WTC11 (cell line): ENCODE results near the gene TNFRSF1B. TPM values are rescaled to one million over a fixed set of nuclear protein-coding genes. Genes with fewer than 3 reads are reported as not detected.

Experiments used
- ATAC-seq: fragments of 200-7000 bp; cut with Tn5 transposase; 2 replicates; pipeline ENCODE4 v1.10.0; 2021; ENCODE audit warnings: mild to moderate bottlenecking, moderate library complexity
- CTCF ChIA-PET: fragments of 300-600 bp; sonication (Branson Sonifier 250); formaldehyde crosslinking; loops from one replicate; lab custom pipeline; 2021; ENCODE audit warnings: antibody characterized with exemption; lab: Charles Lee
- POLR2A ChIA-PET: fragments of 350-600 bp; sonication (Branson Sonifier 250); formaldehyde crosslinking; loops from one replicate; lab custom pipeline; 2021; ENCODE audit warnings: antibody characterized with exemption; lab: Charles Lee
- DNase-seq: peaks from one replicate; pipeline ENCODE4 v3.0.0; 2021; ENCODE audit warnings: low spot score
- H3K27ac Mint-ChIP-seq: 2 replicates; pipeline ENCODE4 v1.8.0; 2021; ENCODE audit warnings: mixed read lengths
- H3K27me3 Mint-ChIP-seq: 2 replicates; pipeline ENCODE4 v1.8.0; 2021; ENCODE audit warnings: low read depth, mild to moderate bottlenecking, moderate library complexity, mixed read lengths
- H3K36me3 Mint-ChIP-seq: 2 replicates; pipeline ENCODE4 v1.8.0; 2021; ENCODE audit warnings: mixed read lengths
- H3K4me1 Mint-ChIP-seq: 2 replicates; pipeline ENCODE4 v1.8.0; 2022; ENCODE audit warnings: mixed read lengths
- H3K4me3 Mint-ChIP-seq: 2 replicates; pipeline ENCODE4 v1.8.0; 2021; ENCODE audit warnings: mild to moderate bottlenecking, moderate library complexity, mixed read lengths
- H3K9me3 Mint-ChIP-seq: 2 replicates; pipeline ENCODE4 v1.8.0; 2021; ENCODE audit warnings: mixed read lengths
- ATF3 ChIP-seq: sonication (generic); formaldehyde crosslinking; conservative IDR thresholded peaks from 2 replicates; pipeline ENCODE4 v1.8.1; 2022; ENCODE audit warnings: mild to moderate bottlenecking, missing genetic modification reagents
- ATF6 ChIP-seq: sonication (generic); formaldehyde crosslinking; IDR thresholded peaks from 2 replicates; pipeline ENCODE4 v1.8.1; 2023; ENCODE audit warnings: mild to moderate bottlenecking, missing genetic modification reagents
- E2F5 ChIP-seq: sonication (generic); formaldehyde crosslinking; IDR thresholded peaks from 2 replicates; pipeline ENCODE4 v1.8.1; 2022; ENCODE audit warnings: mild to moderate bottlenecking, moderate library complexity, missing genetic modification reagents
- ELF4 ChIP-seq: sonication (generic); formaldehyde crosslinking; IDR thresholded peaks from 2 replicates; pipeline ENCODE4 v1.8.1; 2022; ENCODE audit warnings: low read depth, mild to moderate bottlenecking, moderate library complexity, missing genetic modification reagents
- ESRRA ChIP-seq: sonication (generic); formaldehyde crosslinking; IDR thresholded peaks from 2 replicates; pipeline ENCODE4 v1.8.1; 2022; ENCODE audit warnings: mild to moderate bottlenecking, missing genetic modification reagents, borderline replicate concordance
- FOXK1 ChIP-seq: sonication (generic); formaldehyde crosslinking; IDR thresholded peaks from 2 replicates; pipeline ENCODE4 v1.8.0; 2022; ENCODE audit warnings: mild to moderate bottlenecking, moderate library complexity, missing genetic modification reagents
- KAT7 ChIP-seq: sonication (generic); formaldehyde crosslinking; IDR thresholded peaks from 2 replicates; pipeline ENCODE4 v1.8.1; 2023; ENCODE audit warnings: missing genetic modification reagents, mild to moderate bottlenecking, borderline replicate concordance
- NR2C2 ChIP-seq: sonication (generic); formaldehyde crosslinking; IDR thresholded peaks from 2 replicates; pipeline ENCODE4 v1.8.0; 2022; ENCODE audit warnings: mild to moderate bottlenecking, missing genetic modification reagents
- PRDM15 ChIP-seq: sonication (generic); formaldehyde crosslinking; IDR thresholded peaks from 2 replicates; pipeline ENCODE4 v1.8.0; 2022; ENCODE audit warnings: missing genetic modification reagents
- RELA ChIP-seq: sonication (generic); formaldehyde crosslinking; IDR thresholded peaks from 2 replicates; pipeline ENCODE4 v1.8.1; 2022; ENCODE audit warnings: missing genetic modification reagents, mild to moderate bottlenecking, borderline replicate concordance
- SP1 ChIP-seq: sonication (generic); formaldehyde crosslinking; conservative IDR thresholded peaks from 2 replicates; pipeline ENCODE4 v1.8.1; 2022; ENCODE audit warnings: missing genetic modification reagents
- TCF7 ChIP-seq: sonication (generic); formaldehyde crosslinking; IDR thresholded peaks from 2 replicates; pipeline ENCODE4 v1.8.0; 2022; ENCODE audit warnings: mild to moderate bottlenecking, low read depth, missing genetic modification reagents, moderate library complexity
- TEAD4 ChIP-seq: sonication (generic); formaldehyde crosslinking; IDR thresholded peaks from 2 replicates; pipeline ENCODE4 v1.8.0; 2022; ENCODE audit warnings: mild to moderate bottlenecking, missing genetic modification reagents
- USF2 ChIP-seq: sonication (generic); formaldehyde crosslinking; IDR thresholded peaks from 2 replicates; pipeline ENCODE4 v1.8.1; 2023; ENCODE audit warnings: mild to moderate bottlenecking, missing genetic modification reagents, moderate library complexity
- ZMAT4 ChIP-seq: fragments of 250-450 bp; sonication (Bioruptor Pico); IDR thresholded peaks from 2 replicates; pipeline ENCODE4 v1.9.0; 2021; ENCODE audit warnings: mild to moderate bottlenecking
- ZNF219 ChIP-seq: sonication (generic); formaldehyde crosslinking; IDR thresholded peaks from 2 replicates; pipeline ENCODE4 v1.8.0; 2023; ENCODE audit warnings: missing genetic modification reagents, mild to moderate bottlenecking, borderline replicate concordance
- ZNF532 ChIP-seq: fragments of 250-450 bp; sonication (Bioruptor Pico); IDR thresholded peaks from 2 replicates; pipeline ENCODE4 v1.9.0; 2021; ENCODE audit warnings: mild to moderate bottlenecking, borderline replicate concordance
- total RNA-seq: library from RNA; stranded (reverse); gene quantifications from 3 replicates; pipeline ENCODE4 v1.2.3, GENCODE V29; 2021
- TF ChIP-seq, protein P1 (sequence below): fragments of 250-450 bp; sonication (Bioruptor Pico); IDR thresholded peaks from 2 replicates; pipeline ENCODE4 v2.1.2; 2022; ENCODE audit warnings: mild to moderate bottlenecking, moderate library complexity
- TF ChIP-seq, protein P2 (sequence below): sonication (generic); formaldehyde crosslinking; IDR thresholded peaks from 2 replicates; pipeline ENCODE4 v1.8.0; 2022; ENCODE audit warnings: mild to moderate bottlenecking, missing genetic modification reagents

Gene TNFRSF1B
- total RNA-seq, 1 experiment from 2014 or later = 2.7 TPM

- no peak for TF ChIP-seq ZNF532 (CRISPR knock-in tag)
- no peak for TF ChIP-seq PRDM15
- TF ChIP-seq USF2 (CRISPR knock-in tag) = no peak
- no peak for TF ChIP-seq ZNF219
- no peak for TF ChIP-seq ATF3
- TF ChIP-seq, protein P1, sequence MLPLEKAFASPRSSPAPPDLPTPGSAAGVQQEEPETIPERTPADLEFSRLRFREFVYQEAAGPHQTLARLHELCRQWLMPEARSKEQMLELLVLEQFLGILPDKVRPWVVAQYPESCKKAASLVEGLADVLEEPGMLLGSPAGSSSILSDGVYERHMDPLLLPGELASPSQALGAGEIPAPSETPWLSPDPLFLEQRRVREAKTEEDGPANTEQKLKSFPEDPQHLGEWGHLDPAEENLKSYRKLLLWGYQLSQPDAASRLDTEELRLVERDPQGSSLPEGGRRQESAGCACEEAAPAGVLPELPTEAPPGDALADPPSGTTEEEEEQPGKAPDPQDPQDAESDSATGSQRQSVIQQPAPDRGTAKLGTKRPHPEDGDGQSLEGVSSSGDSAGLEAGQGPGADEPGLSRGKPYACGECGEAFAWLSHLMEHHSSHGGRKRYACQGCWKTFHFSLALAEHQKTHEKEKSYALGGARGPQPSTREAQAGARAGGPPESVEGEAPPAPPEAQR (CRISPR knock-in tag) = no peak
- no peak for TF ChIP-seq SP1 (CRISPR knock-in tag)
- TF ChIP-seq TEAD4 (CRISPR knock-in tag) = no peak
- TF ChIP-seq ELF4 = no peak
These were observed 42.7 kb downstream of the TNFRSF1B start (continued) for GRCh38 chr1:12209495-12209832.

GRCh38 chr1:12215118-12215961, 48.5 kb downstream of the TNFRSF1B start:
- no peak for TF ChIP-seq FOXK1 (CRISPR knock-in tag)
- TF ChIP-seq ZMAT4 (CRISPR knock-in tag) = no peak
- TF ChIP-seq USF2 (CRISPR knock-in tag) = no peak
- TF ChIP-seq TEAD4 (CRISPR knock-in tag) = no peak
- TF ChIP-seq RELA (CRISPR knock-in tag) = no peak
- no peak for TF ChIP-seq ATF6 (CRISPR knock-in tag)
- TF ChIP-seq NR2C2 = no peak
- TF ChIP-seq ESRRA (CRISPR knock-in tag) = no peak
- no peak for TF ChIP-seq TCF7 (CRISPR knock-in tag)
- TF ChIP-seq, protein P2, sequence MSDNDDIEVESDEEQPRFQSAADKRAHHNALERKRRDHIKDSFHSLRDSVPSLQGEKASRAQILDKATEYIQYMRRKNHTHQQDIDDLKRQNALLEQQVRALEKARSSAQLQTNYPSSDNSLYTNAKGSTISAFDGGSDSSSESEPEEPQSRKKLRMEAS (CRISPR knock-in tag) = no peak
- TF ChIP-seq KAT7 = no peak
- no peak for TF ChIP-seq E2F5 (CRISPR knock-in tag)
- ChIA-PET POLR2A (no interaction called here), CTCF (interaction anchor here (1.7 kb wide), 1 partner anchor 91 kb away, joined by 6 read pairs; no protein-coding TSS in a partner anchor)
- Mint-ChIP-seq H3K36me3 (0 out of 2 replicates have a peak, but pooled peaks cover 2% of the 10 kb centered on the region), H3K9me3 (peaks cover 18% of the 10 kb centered on the region), H3K27ac (no peak overlapping the region), H3K4me3 (no peak overlapping the region), H3K27me3 (peaks cover 19% of the 10 kb centered on the region), H3K4me1 (no peaks in the 10 kb centered on the region)
- ATAC-seq = no peak
- DNase-seq = no peak
